ENCODE data around the gene LHFPL3. TPM values are rescaled to one million over a fixed set of nuclear protein-coding genes. Genes with fewer than 3 reads are reported as not detected.

LHFPL3 gene
- total RNA-seq, 1 experiment from 2014 or later, result not detected

- H3K4me2 ChIP-seq (ENCODE audit: low read depth, low read length, poor library complexity, severe bottlenecking), result no peak overlapping the region
- no peaks in the 10 kb centered on the region for H3K9me3 ChIP-seq (ENCODE audit: low read length)
- H3K36me3 ChIP-seq (ENCODE audit: insufficient read depth, low read length), result no peaks in the 10 kb centered on the region
- no peak for DNase-seq
- no peak overlapping the region for H3K27ac ChIP-seq (ENCODE audit: low read length)
- no peak overlapping the region for H2AFZ ChIP-seq (ENCODE audit: low read length)
- no peaks in the 10 kb centered on the region for H4K20me1 ChIP-seq (ENCODE audit: insufficient read depth, low read depth, low read length)
- no peaks in the 10 kb centered on the region for H3K79me2 ChIP-seq (ENCODE audit: low read length)
- no peaks in the 10 kb centered on the region; the same call in 1 of the 2 replicates for H3K27me3 ChIP-seq (ENCODE audit: low read length)
- H3K9ac ChIP-seq (ENCODE audit: low read length), result no peak overlapping the region
- H3K4me3 ChIP-seq (ENCODE audit: low read length), result no peak overlapping the region
- H3K9me2 ChIP-seq (replicated peaks; ENCODE audit: insufficient read depth, low read length), result no peaks in the 10 kb centered on the region
- peaks cover 6% of the 10 kb centered on the region for H3K4me1 ChIP-seq (ENCODE audit: low read length)
Observed at GRCh38 chr7:104951546-104951945, 623.1 kb downstream of the LHFPL3 start.

- Histone ChIP-seq H4K20me1 (ENCODE audit: insufficient read depth, low read depth, low read length) (no peaks in the 10 kb centered on the region), H3K9me2 (replicated peaks; ENCODE audit: insufficient read depth, low read length) (no peaks in the 10 kb centered on the region), H3K4me2 (ENCODE audit: low read depth, low read length, poor library complexity, severe bottlenecking) (no peak overlapping the region), H3K9me3 (ENCODE audit: low read length) (no peaks in the 10 kb centered on the region), H3K79me2 (ENCODE audit: low read length) (no peaks in the 10 kb centered on the region), H3K4me3 (ENCODE audit: low read length) (no peak overlapping the region), H3K9ac (ENCODE audit: low read length) (no peak overlapping the region), H3K27me3 (ENCODE audit: low read length) (no peaks in the 10 kb centered on the region; the same call in 1 of the 2 replicates), H2AFZ (ENCODE audit: low read length) (no peak overlapping the region), H3K36me3 (ENCODE audit: insufficient read depth, low read length) (no peaks in the 10 kb centered on the region), H3K4me1 (ENCODE audit: low read length) (no peaks in the 10 kb centered on the region), H3K27ac (ENCODE audit: low read length) (no peak overlapping the region)
- no peak for DNase-seq
Observed at GRCh38 chr7:104955276-104955675, 626.9 kb downstream of the LHFPL3 start.

Small RNA genes lying within 50 kb of the gene (small RNA-seq; reads per million reads assigned to genes)
- 0.12 reads per million for gene RN7SL8P

Other genes with a start within 250 kb of the LHFPL3 start
- gene ORC5, start 120.6 kb upstream of the LHFPL3 start, total RNA-seq (2014; rRNA removed; shearing (Covaris generic); ENCODE audit: low replicate concordance), result 21.9 and 50.8 TPM in 2 replicates